GM19043 (cell line): ENCODE data around the gene CNPY1.
"Not testable (repeated sequence)": the region's sequence is repeated elsewhere in the genome, so short reads cannot be mapped to it uniquely, and the experiment has no call there.

Experiments
- ATAC-seq: cut with Tn5 transposase; IDR thresholded peaks from one replicate; pipeline ENCODE4 v1.9.1; 2021; ENCODE audit warnings: low read depth; ENCODE audit not compliant: unreplicated experiment

Gene CNPY1

GRCh38 chr7:155579565-155579964 is 33.2 kb upstream of the CNPY1 start:
- ATAC-seq: no peak

GRCh38 chr7:155578016-155578415 is 31.7 kb upstream of the CNPY1 start:
- no peak for ATAC-seq

DNA sequence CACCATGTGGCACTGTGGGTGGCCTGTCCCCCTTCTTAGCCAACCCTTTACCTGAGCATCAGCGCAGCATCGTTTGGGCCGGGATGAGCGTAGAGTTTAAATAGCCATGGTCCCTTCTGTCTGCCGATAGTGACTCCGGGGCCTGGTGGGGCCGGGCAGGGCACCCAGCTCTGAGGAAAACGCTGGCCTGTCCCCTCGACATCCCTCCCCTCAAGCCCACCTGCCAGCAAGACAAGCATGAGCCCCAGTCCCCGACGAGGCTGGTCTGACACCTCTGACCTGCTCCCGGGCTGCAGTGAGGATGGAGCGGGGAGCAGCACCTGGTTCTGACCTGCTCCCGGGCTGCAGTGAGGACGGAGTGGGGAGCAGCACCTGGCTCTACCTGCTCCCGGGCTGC is 31.1 kb upstream of the CNPY1 start:
- no peak for ATAC-seq

DNA sequence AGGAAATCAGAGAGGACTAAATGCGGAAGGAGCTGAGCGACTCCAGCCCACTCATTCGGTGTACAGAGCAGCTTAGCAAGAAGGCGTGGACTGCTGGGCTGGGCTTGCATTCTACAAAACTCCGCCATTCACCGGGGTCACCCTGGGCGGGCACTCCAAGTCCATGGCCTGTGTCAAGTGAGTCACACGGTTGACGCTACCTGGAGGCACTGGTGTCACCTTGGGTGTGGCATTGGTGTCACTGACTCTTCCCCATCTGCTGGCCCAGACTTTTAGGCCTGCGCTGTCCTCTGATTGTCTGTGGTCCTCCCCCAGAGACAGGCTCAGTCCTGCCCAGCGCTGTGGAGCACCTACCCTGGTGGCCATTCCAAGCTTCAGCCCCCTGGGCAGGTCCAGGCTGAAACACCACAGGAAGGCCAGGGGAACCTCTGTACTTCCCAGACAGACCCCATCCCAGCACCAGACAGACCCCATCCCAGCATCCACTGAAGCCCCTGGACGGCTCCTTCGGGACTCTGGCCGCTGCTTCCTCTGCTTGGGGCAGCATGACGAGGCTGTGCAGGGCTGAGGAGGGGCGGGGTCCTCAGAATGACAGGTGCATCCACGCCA is 30.6 kb upstream of the CNPY1 start:
- no peak for ATAC-seq

- no peak for ATAC-seq
Observed at GRCh38 chr7:155576416-155576815, 30.1 kb upstream of the CNPY1 start.

DNA sequence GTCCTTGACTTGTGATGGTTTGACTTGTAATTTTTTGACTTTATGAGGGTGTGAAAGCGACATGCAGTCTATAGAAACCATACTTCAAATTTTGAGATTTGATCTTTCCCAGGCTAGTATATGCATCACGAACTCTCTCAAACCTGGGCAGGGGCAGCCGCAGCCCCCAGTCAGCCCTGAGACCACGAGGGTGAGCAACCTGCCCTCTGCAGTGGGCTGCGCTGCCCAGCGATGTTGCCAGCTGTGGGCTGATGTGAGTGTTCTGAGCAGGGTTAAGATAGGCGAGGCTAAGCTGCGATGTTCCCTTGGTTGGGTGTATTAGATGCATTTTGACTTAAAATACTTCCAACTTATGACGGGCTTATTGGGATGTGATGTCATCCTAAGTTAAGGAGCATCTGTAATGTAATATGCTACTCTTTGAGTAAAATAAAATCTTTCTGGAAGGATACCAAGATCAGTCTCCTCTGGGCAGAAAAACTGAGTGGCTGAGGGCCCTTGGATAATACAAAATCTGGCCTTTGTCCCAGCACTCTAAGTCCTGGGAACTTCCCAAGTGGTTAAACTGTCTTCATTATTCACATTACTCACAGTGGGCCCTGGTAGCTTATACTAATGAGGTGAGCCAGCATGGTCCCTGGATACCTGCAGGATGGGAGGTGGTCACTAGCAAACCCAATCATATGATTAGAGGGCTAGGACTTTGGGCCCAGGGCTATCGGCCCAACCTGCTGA is 28.4 kb upstream of the CNPY1 start:
- ATAC-seq: no peak

DNA sequence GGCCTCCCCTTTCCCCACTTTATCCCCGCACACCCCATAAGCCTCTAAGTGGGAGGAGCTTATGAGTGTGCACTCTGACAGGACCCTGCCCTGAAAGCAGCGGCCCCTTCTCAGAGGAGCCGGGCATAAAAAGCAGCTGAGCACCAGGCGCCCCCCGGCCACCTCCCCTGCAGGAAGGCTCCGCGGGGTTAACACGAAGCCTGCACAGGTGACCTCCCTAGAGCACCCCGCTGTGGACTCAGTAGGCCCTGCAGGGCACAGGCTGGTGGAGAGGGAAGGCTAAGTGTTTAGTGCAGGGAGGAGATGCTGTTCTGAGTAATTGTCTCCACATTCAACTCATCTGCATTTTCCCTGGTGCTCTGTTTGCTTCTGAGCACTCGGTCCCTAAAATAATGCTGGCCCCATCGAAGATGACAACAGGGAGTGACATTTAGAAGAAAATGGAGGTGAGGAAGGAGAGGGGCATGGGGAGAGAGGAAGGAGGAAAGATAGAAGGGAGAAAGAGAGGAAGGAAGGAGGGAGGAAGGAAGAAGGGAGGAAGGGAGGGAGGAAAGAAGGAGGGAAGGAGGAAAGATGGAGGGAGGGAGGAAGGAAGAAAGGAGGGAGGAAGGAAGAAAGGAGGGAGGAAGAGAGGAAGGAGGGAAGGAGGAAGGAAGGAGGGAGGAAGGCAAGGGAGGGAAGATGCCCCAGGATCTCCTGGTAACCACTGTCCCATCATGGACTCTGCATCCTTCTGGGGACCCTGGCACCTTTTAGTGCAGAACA is 25.4 kb upstream of the CNPY1 start:
- no peak for ATAC-seq

GRCh38 chr7:155570991-155571390 is 24.6 kb upstream of the CNPY1 start:
- ATAC-seq: no peak

- no peak for ATAC-seq
Observed at GRCh38 chr7:155570171-155570958, 24.0 kb upstream of the CNPY1 start.

DNA sequence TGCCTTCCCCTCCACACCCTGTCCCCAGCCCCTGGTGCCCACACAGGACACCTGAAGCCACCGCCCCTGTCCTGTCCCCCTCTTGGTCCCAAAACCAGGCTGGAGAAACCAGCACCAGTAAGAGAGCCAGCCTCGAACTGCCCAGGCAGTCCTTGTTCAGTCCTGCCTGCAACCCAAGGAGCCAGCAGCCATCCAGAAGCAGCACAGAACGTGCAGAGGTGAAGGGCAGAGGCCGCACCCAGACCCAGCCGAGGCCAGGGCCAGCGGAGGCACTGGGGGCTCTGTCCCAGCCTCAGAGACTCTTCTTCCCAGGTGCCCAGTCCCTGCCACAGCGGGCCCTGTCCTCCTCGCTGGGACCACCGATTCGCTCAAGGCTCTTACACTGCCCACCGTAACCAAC is 23.3 kb upstream of the CNPY1 start:
- no peak for ATAC-seq

DNA sequence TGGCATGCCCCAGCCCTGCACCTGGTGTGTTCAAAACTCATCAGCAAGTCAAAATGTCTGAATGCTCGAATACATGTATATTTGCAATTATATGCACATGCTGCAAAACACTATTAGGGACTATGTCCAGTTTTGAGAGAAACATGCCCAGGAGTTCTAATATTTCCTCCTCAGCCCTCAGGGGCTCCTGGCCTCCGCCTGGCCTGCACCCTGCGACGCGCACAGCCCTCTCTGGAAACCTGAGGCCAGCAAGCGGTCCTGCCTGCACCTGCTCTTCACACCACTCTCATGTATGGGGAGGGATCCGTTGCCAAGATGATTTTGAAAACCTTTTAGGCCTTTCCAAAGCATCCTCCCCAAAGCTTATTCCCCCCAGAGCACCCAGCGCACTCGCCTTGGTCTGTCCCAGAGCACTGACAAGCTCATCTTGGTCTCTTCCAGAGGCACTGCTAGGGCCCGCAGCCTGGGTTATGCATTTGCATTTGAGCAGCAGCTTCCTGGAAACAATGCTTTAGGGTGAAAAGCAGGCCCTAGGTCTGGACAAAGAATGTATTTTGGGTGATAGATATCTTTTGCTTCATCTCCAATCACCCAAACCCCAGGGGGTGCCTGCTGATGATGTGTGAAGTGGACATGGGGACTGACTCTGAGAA is 22.6 kb upstream of the CNPY1 start:
- no peak for ATAC-seq

GRCh38 chr7:155568333-155568660 is 21.9 kb upstream of the CNPY1 start:
- no peak for ATAC-seq

DNA sequence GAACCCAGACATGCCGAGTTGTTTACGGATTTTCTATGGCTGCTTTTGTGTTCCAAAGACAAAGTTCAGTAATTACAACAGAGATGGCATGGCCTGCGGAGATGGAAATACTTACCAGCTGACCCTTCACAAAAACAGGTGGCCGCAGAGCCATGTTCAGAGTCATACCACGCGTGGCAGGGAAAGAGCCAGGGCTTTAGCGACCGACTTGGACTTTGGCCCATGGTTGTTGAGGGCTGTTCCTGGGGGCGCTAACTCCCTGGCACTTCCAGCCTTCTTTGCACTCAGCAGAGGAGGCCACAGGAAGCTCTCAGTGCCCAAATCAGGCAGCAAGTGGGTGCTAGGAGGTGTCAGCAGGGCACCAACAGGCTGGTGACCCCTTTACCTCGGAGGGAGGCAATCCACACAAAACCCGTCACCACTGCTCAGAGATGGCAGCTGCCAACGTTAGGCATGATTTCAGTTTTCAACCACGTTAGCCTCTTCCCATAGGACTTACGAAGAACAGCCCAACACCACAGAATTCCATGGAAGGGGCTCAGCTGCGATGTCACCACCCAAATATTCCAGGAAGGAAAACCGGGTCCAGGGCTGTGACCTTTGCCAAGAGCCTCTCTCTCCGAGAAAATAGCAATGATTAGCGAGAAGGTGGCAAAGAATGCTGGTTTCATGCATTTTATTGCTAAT is 21.4 kb upstream of the CNPY1 start:
- no peak for ATAC-seq

DNA sequence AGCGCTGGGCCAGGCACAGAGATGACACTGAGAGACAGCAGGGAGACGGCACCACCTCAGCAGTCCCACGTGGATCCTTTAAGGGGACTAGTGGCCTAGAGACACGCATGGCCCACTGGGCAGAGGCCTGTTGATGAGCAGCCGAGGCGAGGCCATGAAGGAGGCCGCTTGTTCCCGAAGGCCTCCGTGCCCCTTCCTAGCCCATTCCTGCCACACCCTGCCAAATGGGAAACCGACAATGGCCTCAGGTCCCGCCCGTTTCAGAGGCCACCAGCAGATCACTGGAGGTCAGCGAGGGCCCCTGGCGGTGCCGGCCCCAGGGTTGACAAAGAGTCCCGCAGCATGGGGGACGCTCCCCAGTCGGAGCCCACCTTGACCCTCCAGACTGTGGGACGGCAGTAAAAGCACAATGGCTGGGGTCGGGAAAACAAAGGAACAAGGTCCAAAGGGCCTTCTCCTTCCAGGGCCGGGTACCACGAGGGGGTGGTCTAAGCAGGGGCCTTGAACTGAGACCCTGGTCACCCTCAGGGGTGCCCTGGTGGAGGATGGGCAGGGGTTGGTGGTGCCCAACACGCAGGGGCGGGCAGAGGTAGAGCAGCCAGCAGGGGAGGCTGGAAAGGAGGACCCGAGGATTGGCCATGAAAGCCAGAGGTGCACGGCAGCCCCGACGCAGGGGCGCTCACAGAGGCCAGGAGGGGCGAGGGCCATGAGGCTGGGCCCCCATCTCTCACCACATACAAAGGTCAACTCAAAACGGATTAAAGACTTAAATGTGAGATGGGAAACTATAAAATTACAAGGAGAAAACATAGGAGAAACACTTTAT is 19.9 kb upstream of the CNPY1 start:
- no peak for ATAC-seq

DNA sequence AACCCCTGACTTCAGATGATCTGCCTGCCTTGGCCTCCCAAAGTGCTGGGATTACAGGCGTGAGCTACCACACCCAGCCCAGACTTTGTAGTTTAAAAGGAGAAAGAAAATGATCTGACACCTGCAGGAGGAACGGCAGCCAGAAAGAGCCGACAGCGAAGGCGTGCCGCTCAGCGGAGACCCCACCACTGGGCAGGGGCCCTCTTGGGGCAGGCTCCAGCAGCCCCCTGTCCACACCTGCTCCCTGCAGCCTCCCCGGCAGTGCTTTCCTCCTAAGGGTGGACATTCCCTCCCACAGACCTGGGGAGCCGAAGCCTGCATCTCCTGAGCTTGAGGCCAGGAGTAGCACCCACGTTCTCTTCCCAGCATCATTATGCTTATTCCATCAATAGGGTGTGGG is 19.2 kb upstream of the CNPY1 start:
- ATAC-seq: no peak

DNA sequence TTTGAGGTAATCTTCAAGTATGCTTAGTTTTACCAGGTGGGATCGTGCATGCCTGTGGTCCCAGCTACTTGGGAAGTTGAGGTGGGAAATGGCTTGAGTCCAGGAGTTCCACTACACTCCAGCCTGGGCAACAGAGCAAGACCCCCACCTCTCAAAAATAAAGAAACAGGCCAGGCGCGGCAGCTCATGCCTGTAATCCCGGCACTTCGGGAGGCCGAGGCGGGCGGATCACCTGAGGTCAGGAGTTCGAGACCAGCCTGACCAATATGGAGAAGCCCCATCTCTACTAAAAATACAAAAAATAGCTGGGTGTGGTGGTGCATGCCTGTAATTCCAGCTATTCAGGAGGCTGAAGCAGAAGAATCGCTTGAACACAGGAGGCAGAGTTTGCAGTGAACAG is 16.6 kb upstream of the CNPY1 start:
- not testable (repeated sequence) for ATAC-seq

DNA sequence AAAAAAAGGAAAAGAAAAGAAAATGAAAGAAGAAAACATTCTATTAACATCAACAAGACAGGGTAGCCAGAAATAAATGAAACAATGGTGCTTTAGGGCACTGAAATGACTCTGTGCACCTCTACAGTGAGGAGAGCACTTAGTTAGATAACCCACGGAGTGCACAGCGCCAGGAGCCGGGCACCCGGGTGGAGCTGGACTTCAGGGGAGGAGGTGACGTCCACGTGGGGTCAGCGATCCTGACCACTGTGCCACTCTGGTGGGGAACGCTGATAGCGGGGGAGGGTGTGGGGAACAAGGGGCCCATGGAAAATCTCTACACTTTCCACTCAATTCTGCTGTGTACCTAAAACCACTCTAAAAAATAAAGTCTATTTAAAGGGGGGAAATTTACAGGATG is 15.7 kb upstream of the CNPY1 start:
- no peak for ATAC-seq

GRCh38 chr7:155560982-155561686 is 14.8 kb upstream of the CNPY1 start:
- ATAC-seq: no peak
